Lower lobe of right lung (tissue), 2 donors: ENCODE data around the gene KREMEN2. TPM values are rescaled to one million over a fixed set of nuclear protein-coding genes. Genes with fewer than 3 reads are reported as not detected.
A peak's percentile ranks its signal among the peaks of the same experiment; 100 is the strongest.

Experiments used
- ATAC-seq, 2 donors: fragments of 200-7000 bp; cut with Tn5 transposase; one replicate each; pipeline ENCODE4 v1.9.1; 2020 to 2022; ENCODE audit warnings: mild to moderate bottlenecking in 2 of 2, moderate library complexity in 2 of 2
- DNase-seq: peaks from one replicate; pipeline ENCODE4 v3.0.0-alpha.2; 2020
- H3K27ac ChIP-seq: fragments of 200-600 bp; one replicate; pipeline ENCODE4 v1.8.0; 2022
- H3K27me3 ChIP-seq: fragments of 200-600 bp; one replicate; pipeline ENCODE4 v1.8.0; 2022; ENCODE audit warnings: low read depth
- H3K36me3 ChIP-seq: fragments of 200-600 bp; one replicate; pipeline ENCODE4 v1.8.0; 2022; ENCODE audit warnings: mild to moderate bottlenecking
- H3K4me1 ChIP-seq: fragments of 200-600 bp; one replicate; pipeline ENCODE4 v1.8.0; 2022
- H3K4me3 ChIP-seq: fragments of 200-600 bp; one replicate; pipeline ENCODE4 v1.8.0; 2022; ENCODE audit warnings: mild to moderate bottlenecking
- H3K9me3 ChIP-seq: fragments of 200-600 bp; one replicate; pipeline ENCODE4 v1.8.0; 2022
- intact Hi-C: fragments of 100-400 bp; cut with DNase I; formaldehyde crosslinking; loops from one replicate; pipeline ENCODE4 v1.11.0; 2022
- total RNA-seq: library from RNA; stranded (reverse); fragmentation: NEBNext Ultra II Directional; extraction: Animal tissue kit (Norgen Biotek cat#: 25700); gene quantifications from one replicate; pipeline ENCODE4 v1.2.1, GENCODE V29; 2021
- TF ChIP-seq, protein P1 (sequence below): fragments of 200-600 bp; IDR thresholded peaks from one replicate; pipeline ENCODE4 v1.8.0; 2022; ENCODE audit warnings: antibody characterized with exemption, mild to moderate bottlenecking
- donor health status: DM: no; HTN: yes; CAD: no; lungs with severe emphysema.

The KREMEN2 gene
- total RNA-seq, 1 donor from 2014 or later, result not detected

DNA sequence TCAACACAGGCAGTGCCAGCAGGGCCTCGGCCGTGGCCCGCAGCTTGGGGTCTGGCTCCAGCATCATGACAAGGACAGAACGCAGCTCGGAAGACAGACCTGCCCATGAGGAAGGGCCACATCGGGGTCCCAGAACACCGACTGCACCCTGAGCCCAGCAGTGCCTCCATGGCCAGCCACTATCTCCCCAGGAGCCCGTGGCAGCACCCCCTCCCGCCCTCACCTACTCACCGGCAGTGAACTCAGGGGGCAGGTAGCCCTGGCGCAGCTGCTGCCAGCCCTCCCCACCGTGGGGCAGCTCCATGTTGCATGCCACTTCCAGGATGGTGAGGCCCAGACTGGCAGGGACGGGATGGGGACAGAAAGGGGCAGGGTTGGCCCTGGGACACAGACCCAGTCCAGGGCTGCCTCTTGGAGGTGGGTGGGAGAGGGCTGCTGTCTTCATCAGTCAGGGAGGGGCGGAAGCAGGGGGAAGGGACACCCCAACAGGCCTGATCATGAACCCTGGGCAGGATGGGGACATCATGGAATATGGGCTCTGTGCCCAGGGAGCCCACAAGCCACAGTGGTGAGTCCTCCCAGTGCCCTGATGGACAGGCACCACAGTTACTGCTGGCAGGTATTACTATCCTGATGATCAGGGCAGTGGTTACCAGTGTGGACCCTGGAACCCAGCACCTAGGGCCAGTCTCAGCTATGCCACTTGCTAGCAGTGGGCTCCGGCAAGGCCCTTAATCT is 10.4 kb downstream of the KREMEN2 start:
- intact Hi-C loops, result no loop called here
- Histone ChIP-seq H3K4me3 (no peak overlapping the region), H3K4me1 (peaks cover 24% of the 10 kb centered on the region), H3K27ac (no peak overlapping the region), H3K36me3 (no peaks in the 10 kb centered on the region), H3K27me3 (peaks cover 3% of the 10 kb centered on the region), H3K9me3 (no peaks in the 10 kb centered on the region)
- ATAC-seq (no peak), DNase-seq (no peak)
- TF ChIP-seq, protein P1, sequence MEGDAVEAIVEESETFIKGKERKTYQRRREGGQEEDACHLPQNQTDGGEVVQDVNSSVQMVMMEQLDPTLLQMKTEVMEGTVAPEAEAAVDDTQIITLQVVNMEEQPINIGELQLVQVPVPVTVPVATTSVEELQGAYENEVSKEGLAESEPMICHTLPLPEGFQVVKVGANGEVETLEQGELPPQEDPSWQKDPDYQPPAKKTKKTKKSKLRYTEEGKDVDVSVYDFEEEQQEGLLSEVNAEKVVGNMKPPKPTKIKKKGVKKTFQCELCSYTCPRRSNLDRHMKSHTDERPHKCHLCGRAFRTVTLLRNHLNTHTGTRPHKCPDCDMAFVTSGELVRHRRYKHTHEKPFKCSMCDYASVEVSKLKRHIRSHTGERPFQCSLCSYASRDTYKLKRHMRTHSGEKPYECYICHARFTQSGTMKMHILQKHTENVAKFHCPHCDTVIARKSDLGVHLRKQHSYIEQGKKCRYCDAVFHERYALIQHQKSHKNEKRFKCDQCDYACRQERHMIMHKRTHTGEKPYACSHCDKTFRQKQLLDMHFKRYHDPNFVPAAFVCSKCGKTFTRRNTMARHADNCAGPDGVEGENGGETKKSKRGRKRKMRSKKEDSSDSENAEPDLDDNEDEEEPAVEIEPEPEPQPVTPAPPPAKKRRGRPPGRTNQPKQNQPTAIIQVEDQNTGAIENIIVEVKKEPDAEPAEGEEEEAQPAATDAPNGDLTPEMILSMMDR, result no peak

GRCh38 chr16:2975161-2975795 is 11.2 kb downstream of the KREMEN2 start:
- TF ChIP-seq, protein P1, result no peak
- no peak for ATAC-seq
- intact Hi-C loops, result no loop called here
- H3K9me3 ChIP-seq, result no peaks in the 10 kb centered on the region
- H3K27ac ChIP-seq, result no peak overlapping the region
- DNase-seq, result no peak
- H3K27me3 ChIP-seq, result peaks cover 4% of the 10 kb centered on the region
- H3K4me1 ChIP-seq, result peaks cover 24% of the 10 kb centered on the region
- no peaks in the 10 kb centered on the region for H3K36me3 ChIP-seq
- no peak overlapping the region for H3K4me3 ChIP-seq

GRCh38 chr16:2976201-2976600 is 12.1 kb downstream of the KREMEN2 start:
- H3K27ac ChIP-seq, result no peak overlapping the region
- intact Hi-C loops, result no loop called here
- DNase-seq, result no peak
- peaks cover 4% of the 10 kb centered on the region for H3K27me3 ChIP-seq
- no peaks in the 10 kb centered on the region for H3K36me3 ChIP-seq
- no peaks in the 10 kb centered on the region for H3K9me3 ChIP-seq
- TF ChIP-seq, protein P1, result no peak
- H3K4me1 ChIP-seq, result peaks cover 21% of the 10 kb centered on the region
- no peak for ATAC-seq
- H3K4me3 ChIP-seq, result no peak overlapping the region

GRCh38 chr16:2976673-2977072 is 12.6 kb downstream of the KREMEN2 start:
- no peak for DNase-seq
- TF ChIP-seq, protein P1, result no peak
- H3K4me3 ChIP-seq, result no peak overlapping the region
- H3K4me1 ChIP-seq, result peaks cover 22% of the 10 kb centered on the region
- no peaks in the 10 kb centered on the region for H3K36me3 ChIP-seq
- no peak overlapping the region for H3K27ac ChIP-seq
- intact Hi-C loops, result no loop called here
- H3K9me3 ChIP-seq, result no peaks in the 10 kb centered on the region
- ATAC-seq, result no peak
- peaks cover 4% of the 10 kb centered on the region for H3K27me3 ChIP-seq

- no peaks in the 10 kb centered on the region for H3K9me3 ChIP-seq
- TF ChIP-seq, protein P1, result no peak
- H3K4me3 ChIP-seq, result no peak overlapping the region
- ATAC-seq, result peak; percentile 2 to 39
- H3K36me3 ChIP-seq, result no peaks in the 10 kb centered on the region
- intact Hi-C loops, result no loop called here
- H3K4me1 ChIP-seq, result peaks cover 22% of the 10 kb centered on the region
- H3K27me3 ChIP-seq, result peaks cover 4% of the 10 kb centered on the region
- no peak overlapping the region for H3K27ac ChIP-seq
- DNase-seq, result peak; percentile 75
Observed at GRCh38 chr16:2977440-2977839, 13.4 kb downstream of the KREMEN2 start.
